Central memory CD4-positive, alpha-beta T cell (primary cell): Measurements from ENCODE around the gene COL12A1.
"Not testable (repeated sequence)": the region's sequence is repeated elsewhere in the genome, so short reads cannot be mapped to it uniquely, and the experiment has no call there.

Experiments
- DNase-seq: peaks from one replicate; pipeline ENCODE4 v3.0.0; 2022

The COL12A1 gene

GRCh38 chr6:75211920-75212590 is 6.2 kb upstream of the COL12A1 start:
- no peak for DNase-seq

- peak; percentile 45 for DNase-seq
These were observed 5.3 kb upstream of the COL12A1 start for GRCh38 chr6:75210885-75211739.

- DNase-seq = no peak
These were observed 3.4 kb upstream of the COL12A1 start for GRCh38 chr6:75209184-75209723.

- DNase-seq = peak; percentile 74
These were observed 2.7 kb upstream of the COL12A1 start for GRCh38 chr6:75208298-75209183.

- DNase-seq = no peak
These were observed 906 bp upstream of the COL12A1 start for GRCh38 chr6:75206576-75207342.

- no peak for DNase-seq
These were observed 686 bp downstream of the COL12A1 start for GRCh38 chr6:75204959-75205775.

GRCh38 chr6:75204217-75204958 is 1.5 kb downstream of the COL12A1 start:
- no peak for DNase-seq

GRCh38 chr6:75203721-75204120 is 2.1 kb downstream of the COL12A1 start:
- DNase-seq = no peak

GRCh38 chr6:75202676-75203131 is 3.1 kb downstream of the COL12A1 start:
- DNase-seq = no peak

- DNase-seq = no peak
These were observed 3.8 kb downstream of the COL12A1 start for GRCh38 chr6:75201901-75202672.

- DNase-seq = no peak
These were observed 4.8 kb downstream of the COL12A1 start for GRCh38 chr6:75201021-75201420.

- no peak for DNase-seq
These were observed 6.0 kb downstream of the COL12A1 start for GRCh38 chr6:75199889-75200288.

GRCh38 chr6:75196081-75196687 is 9.7 kb downstream of the COL12A1 start:
- DNase-seq = no peak

- no peak for DNase-seq
These were observed 17.5 kb downstream of the COL12A1 start for GRCh38 chr6:75188221-75188925.

- DNase-seq = not testable (repeated sequence)
These were observed 19.3 kb downstream of the COL12A1 start for GRCh38 chr6:75186581-75186980.

- no peak for DNase-seq
These were observed 22.7 kb downstream of the COL12A1 start for GRCh38 chr6:75183099-75183541.

GRCh38 chr6:75180864-75181263 is 25.0 kb downstream of the COL12A1 start:
- no peak for DNase-seq

GRCh38 chr6:75178757-75179156 is 27.1 kb downstream of the COL12A1 start:
- no peak for DNase-seq
